Calu3 (cell line): Measurements from ENCODE around the gene MYO10. TPM values are rescaled to one million over a fixed set of nuclear protein-coding genes. Genes with fewer than 3 reads are reported as not detected.

ENCODE experiments used
- BruUV-seq: library from RNA; stranded (reverse); fragments of 400-500 nt; replicated peaks from 2 replicates; lab custom pipeline; 2021; lab: Mats Ljungman, UMichigan
- CTCF ChIA-PET: fragments of 300-600 bp; sonication (Branson Sonifier 250); formaldehyde crosslinking; loops from one replicate; lab custom pipeline; 2022; ENCODE audit warnings: antibody characterized with exemption; lab: Charles Lee
- DNase-seq: peaks from one replicate; pipeline ENCODE4 v3.0.0; 2022
- H3K27ac Mint-ChIP-seq: one replicate; pipeline ENCODE4 v1.8.0; 2022; ENCODE audit warnings: mixed read lengths; ENCODE audit not compliant: unreplicated experiment
- H3K27me3 Mint-ChIP-seq: one replicate; pipeline ENCODE4 v1.8.0; 2022; ENCODE audit warnings: mixed read lengths; ENCODE audit not compliant: unreplicated experiment
- H3K36me3 Mint-ChIP-seq: one replicate; pipeline ENCODE4 v1.8.0; 2022; ENCODE audit warnings: mild to moderate bottlenecking, moderate library complexity, mixed read lengths; ENCODE audit not compliant: insufficient read depth, unreplicated experiment
- H3K4me1 Mint-ChIP-seq: one replicate; pipeline ENCODE4 v1.8.0; 2022; ENCODE audit warnings: mild to moderate bottlenecking, low read depth, mixed read lengths; ENCODE audit not compliant: unreplicated experiment
- H3K4me3 Mint-ChIP-seq: one replicate; pipeline ENCODE4 v1.8.0; 2022; ENCODE audit warnings: mild to moderate bottlenecking, low read depth, moderate library complexity, mixed read lengths; ENCODE audit not compliant: unreplicated experiment
- H3K9me3 Mint-ChIP-seq: one replicate; pipeline ENCODE4 v1.8.0; 2022; ENCODE audit warnings: low read depth, mixed read lengths; ENCODE audit not compliant: unreplicated experiment
- CTCF ChIP-seq: fragments of 200-600 bp; IDR thresholded peaks from one replicate; pipeline ENCODE4 v1.8.0; 2022; ENCODE audit warnings: antibody characterized with exemption; ENCODE audit not compliant: unreplicated experiment
- intact Hi-C: fragments of 100-400 bp; cut with micrococcal nuclease; formaldehyde crosslinking; loops from one replicate; pipeline ENCODE4 v1.10.0; 2022; ENCODE audit not compliant: unreplicated experiment
- total RNA-seq: library from RNA; stranded (reverse); gene quantifications from 2 replicates; pipeline ENCODE4 v1.2.3, GENCODE V29; 2022

Gene MYO10
- total RNA-seq, 1 experiment from 2014 or later, result 101 TPM

GRCh38 chr5:16626696-16627264, 309.3 kb downstream of the MYO10 start:
- H3K4me1 Mint-ChIP-seq, result no peaks in the 10 kb centered on the region
- no peak overlapping the region for H3K4me3 Mint-ChIP-seq
- peaks cover 57% of the 10 kb centered on the region for H3K27me3 Mint-ChIP-seq
- CTCF ChIA-PET, result no interaction called here
- no peak overlapping the region for H3K27ac Mint-ChIP-seq
- TF ChIP-seq CTCF, result no peak
- no peak for DNase-seq
- H3K9me3 Mint-ChIP-seq, result no peaks in the 10 kb centered on the region
- H3K36me3 Mint-ChIP-seq, result no peaks in the 10 kb centered on the region
- intact Hi-C loops, result no loop called here
- BruUV-seq, result no TSS peak

- Mint-ChIP-seq H3K36me3 (no peaks in the 10 kb centered on the region), H3K27ac (no peak overlapping the region), H3K4me3 (no peak overlapping the region), H3K4me1 (no peaks in the 10 kb centered on the region), H3K9me3 (no peaks in the 10 kb centered on the region), H3K27me3 (peaks cover 42% of the 10 kb centered on the region)
- DNase-seq, result no peak
- no TSS peak for BruUV-seq
- no peak for TF ChIP-seq CTCF
- intact Hi-C loops, result no loop called here
- CTCF ChIA-PET, result no interaction called here
These were observed 311.0 kb downstream of the MYO10 start for GRCh38 chr5:16625096-16625495.

DNA sequence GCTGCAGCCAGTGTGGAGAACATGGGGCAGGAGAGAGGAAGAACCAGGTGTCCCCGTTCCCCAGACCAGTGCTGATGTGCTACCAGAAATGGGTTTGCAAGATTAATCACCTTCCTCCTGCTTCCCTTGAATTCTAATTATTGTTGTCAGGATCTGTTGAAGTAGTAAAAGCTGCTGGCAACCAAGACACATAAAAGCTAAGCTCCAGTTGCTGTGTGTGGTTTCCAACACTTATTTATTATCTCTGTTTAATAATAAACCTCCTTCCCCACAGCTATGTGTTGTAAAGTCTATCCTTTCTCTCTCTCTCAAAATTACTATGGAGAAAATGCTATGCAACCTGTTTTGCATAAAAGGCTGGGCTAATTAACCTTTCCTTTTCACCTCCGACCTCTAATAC, 317.0 kb downstream of the MYO10 start:
- no peaks in the 10 kb centered on the region for H3K27me3 Mint-ChIP-seq
- peaks cover 11% of the 10 kb centered on the region for H3K36me3 Mint-ChIP-seq
- H3K27ac Mint-ChIP-seq, result no peak overlapping the region
- no peak for TF ChIP-seq CTCF
- H3K9me3 Mint-ChIP-seq, result no peaks in the 10 kb centered on the region
- intact Hi-C loops, result no loop called here
- CTCF ChIA-PET, result no interaction called here
- no peaks in the 10 kb centered on the region for H3K4me1 Mint-ChIP-seq
- H3K4me3 Mint-ChIP-seq, result no peak overlapping the region
- BruUV-seq, result no TSS peak
- DNase-seq, result no peak

DNA sequence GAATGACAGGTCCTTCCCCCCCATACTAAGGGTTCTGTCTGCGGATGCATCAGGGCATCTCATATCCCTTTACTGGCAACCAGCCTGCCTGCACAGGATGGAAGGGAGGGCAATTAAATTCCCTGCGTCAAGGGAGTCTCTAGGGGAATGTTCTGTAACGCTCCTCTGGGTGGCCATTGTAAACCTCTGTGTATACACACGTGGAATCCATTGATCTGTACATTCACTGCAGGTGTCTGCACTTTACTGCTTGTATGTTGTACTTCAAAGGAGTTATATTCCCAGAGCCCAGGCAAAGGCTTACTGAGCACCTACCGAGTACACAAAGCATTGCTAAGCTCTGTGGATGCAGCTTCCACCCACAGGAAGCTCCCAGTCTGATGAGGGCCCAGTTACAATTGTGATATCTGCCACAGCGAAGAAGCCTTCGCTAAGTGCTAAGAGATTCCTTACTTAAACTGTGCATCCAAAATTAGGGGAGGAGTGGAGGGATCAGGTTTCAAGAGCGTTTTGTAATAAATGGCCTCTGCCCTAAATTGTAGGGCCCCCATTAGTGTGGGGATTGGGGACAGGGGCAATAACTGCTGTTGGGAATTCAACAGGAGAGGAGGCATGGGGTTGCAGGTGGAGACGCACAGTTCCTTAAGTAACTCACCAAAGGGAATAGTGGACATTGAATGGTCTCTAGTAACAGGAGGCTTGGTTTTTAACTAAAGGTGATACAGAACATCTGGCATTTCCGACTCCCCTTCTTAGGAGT, 317.8 kb downstream of the MYO10 start:
- Mint-ChIP-seq H3K27ac (no peak overlapping the region), H3K36me3 (peaks cover 11% of the 10 kb centered on the region), H3K4me3 (no peak overlapping the region), H3K9me3 (no peaks in the 10 kb centered on the region), H3K27me3 (no peaks in the 10 kb centered on the region), H3K4me1 (no peaks in the 10 kb centered on the region)
- intact Hi-C loops, result no loop called here
- no peak for TF ChIP-seq CTCF
- CTCF ChIA-PET, result no interaction called here
- BruUV-seq, result no TSS peak
- no peak for DNase-seq
